WERI-Rb-1 (cell line): Measurements from ENCODE around the gene TLR9.

Source experiments
- DNase-seq: peaks from one replicate; pipeline ENCODE4 v3.0.0-alpha.2; 2020
- H3K27ac ChIP-seq: fragments of 250-450 bp; sonication (Bioruptor Pico); 2 replicates; pipeline ENCODE4 v1.5.1; 2020; ENCODE audit warnings: mild to moderate bottlenecking, moderate library complexity
- H3K27me3 ChIP-seq: fragments of 250-450 bp; sonication (Bioruptor Pico); 2 replicates; pipeline ENCODE4 v1.5.1; 2021; ENCODE audit warnings: mild to moderate bottlenecking, low read depth, moderate library complexity; ENCODE audit not compliant: insufficient read depth, severe bottlenecking
- H3K36me3 ChIP-seq: fragments of 250-450 bp; sonication (Bioruptor Pico); 2 replicates; pipeline ENCODE4 v1.5.1; 2020; ENCODE audit warnings: mild to moderate bottlenecking, moderate library complexity
- H3K4me3 ChIP-seq: 2 replicates; pipeline ENCODE4 v1.5.1; 2011; ENCODE audit warnings: low read depth, mild to moderate bottlenecking, control low read depth, low read length
- H3K9me3 ChIP-seq: fragments of 250-450 bp; sonication (Bioruptor Pico); 2 replicates; pipeline ENCODE4 v1.5.1; 2021; ENCODE audit warnings: mild to moderate bottlenecking, moderate library complexity; ENCODE audit not compliant: severe bottlenecking
- CTCF ChIP-seq: IDR thresholded peaks from 2 replicates; pipeline ENCODE4 v1.5.1; 2011; ENCODE audit warnings: low read depth, mild to moderate bottlenecking, control low read depth, inconsistent platforms, low read length

The TLR9 gene

GRCh38 chr3:52205727-52206372, 19.6 kb downstream of the TLR9 start:
- DNase-seq = no peak
- Histone ChIP-seq H3K9me3 (no peaks in the 10 kb centered on the region), H3K4me3 (no peak overlapping the region), H3K27me3 (no peaks in the 10 kb centered on the region), H3K27ac (no peak overlapping the region), H3K36me3 (peaks cover 46% of the 10 kb centered on the region)
- no peak for TF ChIP-seq CTCF

GRCh38 chr3:52204337-52205073, 20.9 kb downstream of the TLR9 start:
- Histone ChIP-seq H3K4me3 (no peak overlapping the region), H3K27ac (no peak overlapping the region), H3K9me3 (no peaks in the 10 kb centered on the region), H3K36me3 (peaks cover 41% of the 10 kb centered on the region), H3K27me3 (no peaks in the 10 kb centered on the region)
- TF ChIP-seq CTCF = no peak
- DNase-seq = no peak

GRCh38 chr3:52203701-52204100, 21.7 kb downstream of the TLR9 start:
- TF ChIP-seq CTCF = no peak
- Histone ChIP-seq H3K27me3 (no peaks in the 10 kb centered on the region), H3K4me3 (no peak overlapping the region), H3K36me3 (peaks cover 39% of the 10 kb centered on the region), H3K27ac (no peak overlapping the region), H3K9me3 (no peaks in the 10 kb centered on the region)
- no peak for DNase-seq

- no peak for DNase-seq
- Histone ChIP-seq H3K36me3 (peaks cover 29% of the 10 kb centered on the region), H3K27ac (no peak overlapping the region), H3K27me3 (no peaks in the 10 kb centered on the region), H3K4me3 (no peak overlapping the region), H3K9me3 (no peaks in the 10 kb centered on the region)
- TF ChIP-seq CTCF = no peak
Measured at GRCh38 chr3:52202384-52203077, 22.9 kb downstream of the TLR9 start.

GRCh38 chr3:52200981-52201679, 24.3 kb downstream of the TLR9 start:
- DNase-seq = no peak
- TF ChIP-seq CTCF = no peak
- no peak overlapping the region for H3K4me3 ChIP-seq
- H3K27me3 ChIP-seq = no peaks in the 10 kb centered on the region
- peaks cover 28% of the 10 kb centered on the region for H3K36me3 ChIP-seq
- no peaks in the 10 kb centered on the region for H3K9me3 ChIP-seq
- no peak overlapping the region for H3K27ac ChIP-seq
